ENCODE results near the gene COLQ.
"Not testable (repeated sequence)": the region's sequence is repeated elsewhere in the genome, so short reads cannot be mapped to it uniquely, and the experiment has no call there.

The COLQ gene

GRCh38 chr3:15410966-15411365, 110.5 kb downstream of the COLQ start:
- DNase-seq = not testable (repeated sequence)

- no peak for DNase-seq
These were observed 111.7 kb downstream of the COLQ start for GRCh38 chr3:15409774-15410173.

- DNase-seq = no peak
These were observed 112.3 kb downstream of the COLQ start for GRCh38 chr3:15409239-15409638.

GRCh38 chr3:15405448-15406050, 116.0 kb downstream of the COLQ start:
- DNase-seq = no peak

- no peak for DNase-seq
These were observed 116.7 kb downstream of the COLQ start for GRCh38 chr3:15404767-15405166.

- no peak for DNase-seq
These were observed 117.5 kb downstream of the COLQ start for GRCh38 chr3:15403965-15404364.

- DNase-seq = no peak
These were observed 118.0 kb downstream of the COLQ start for GRCh38 chr3:15403495-15403894.

- no peak for DNase-seq
These were observed 119.6 kb downstream of the COLQ start for GRCh38 chr3:15401936-15402335.

Data from activated CD8-positive, alpha-beta memory T cell treated with anti-CD3 and anti-CD28 coated beads, Interleukin-2, amount 50 U/mL, for 4 hours (primary cell).